Measurements from ENCODE around the gene SLC44A2.
A peak's percentile ranks its signal among the peaks of the same experiment; 100 is the strongest.

Gene SLC44A2

GRCh38 chr19:10602330-10603083 is 22.8 kb upstream of the SLC44A2 start:
- TF ChIP-seq POLR2A (IDR thresholded peaks at IDR 0.05; ENCODE audit: low read length) = peak; percentile 67
- TF ChIP-seq GATA1 (IDR thresholded peaks at IDR 0.05; ENCODE audit: low read depth, low read length) = no peak
- peak; percentile 87 to 92 for DNase-seq

- TF ChIP-seq POLR2A (IDR thresholded peaks at IDR 0.05; ENCODE audit: low read length) (peak; percentile 61), GATA1 (IDR thresholded peaks at IDR 0.05; ENCODE audit: low read depth, low read length) (no peak)
Measured at GRCh38 chr19:10603084-10603872, 22.1 kb upstream of the SLC44A2 start.

GRCh38 chr19:10603873-10604459 is 21.4 kb upstream of the SLC44A2 start:
- peak in 1 of 2 experiments; percentile 43 for DNase-seq
- no peak for TF ChIP-seq POLR2A (IDR thresholded peaks at IDR 0.05; ENCODE audit: low read length)
- TF ChIP-seq GATA1 (IDR thresholded peaks at IDR 0.05; ENCODE audit: low read depth, low read length) = no peak

More at GRCh38 chr19:10603084-10603872, 22.1 kb upstream of the SLC44A2 start:
- peak; percentile 62 to 66 for DNase-seq

GRCh38 chr19:10604460-10604980 is 20.8 kb upstream of the SLC44A2 start:
- DNase-seq = no peak
- TF ChIP-seq POLR2A (IDR thresholded peaks at IDR 0.05; ENCODE audit: low read length) (no peak), GATA1 (IDR thresholded peaks at IDR 0.05; ENCODE audit: low read depth, low read length) (no peak)

GRCh38 chr19:10611907-10612306 is 13.4 kb upstream of the SLC44A2 start:
- DNase-seq = no peak
- TF ChIP-seq GATA1 (IDR thresholded peaks at IDR 0.05; ENCODE audit: low read depth, low read length) = no peak
- no peak for TF ChIP-seq POLR2A (IDR thresholded peaks at IDR 0.05; ENCODE audit: low read length)

GRCh38 chr19:10612499-10613119 is 12.7 kb upstream of the SLC44A2 start:
- no peak for DNase-seq
- TF ChIP-seq GATA1 (IDR thresholded peaks at IDR 0.05; ENCODE audit: low read depth, low read length) (no peak), POLR2A (IDR thresholded peaks at IDR 0.05; ENCODE audit: low read length) (peak; percentile 67)

- no peak for DNase-seq
- no peak for TF ChIP-seq GATA1 (IDR thresholded peaks at IDR 0.05; ENCODE audit: low read depth, low read length)
- TF ChIP-seq POLR2A (IDR thresholded peaks at IDR 0.05; ENCODE audit: low read length) = no peak
Measured at GRCh38 chr19:10615429-10616023, 9.8 kb upstream of the SLC44A2 start.

- no peak for DNase-seq
- TF ChIP-seq POLR2A (IDR thresholded peaks at IDR 0.05; ENCODE audit: low read length) = peak; percentile 33
- TF ChIP-seq GATA1 (IDR thresholded peaks at IDR 0.05; ENCODE audit: low read depth, low read length) = no peak
Measured at GRCh38 chr19:10617409-10618121, 7.8 kb upstream of the SLC44A2 start.

- no peak for DNase-seq
- TF ChIP-seq GATA1 (IDR thresholded peaks at IDR 0.05; ENCODE audit: low read depth, low read length) = no peak
Measured at GRCh38 chr19:10618846-10619245, 6.5 kb upstream of the SLC44A2 start.

GRCh38 chr19:10620786-10621185 is 4.6 kb upstream of the SLC44A2 start:
- no peak for DNase-seq
- no peak for TF ChIP-seq POLR2A (IDR thresholded peaks at IDR 0.05; ENCODE audit: low read length)
- no peak for TF ChIP-seq GATA1 (IDR thresholded peaks at IDR 0.05; ENCODE audit: low read depth, low read length)

- TF ChIP-seq POLR2A (IDR thresholded peaks at IDR 0.05; ENCODE audit: low read length) (no peak), GATA1 (IDR thresholded peaks at IDR 0.05; ENCODE audit: low read depth, low read length) (no peak)
- no peak for DNase-seq
Measured at GRCh38 chr19:10621966-10622365, 3.4 kb upstream of the SLC44A2 start.

GRCh38 chr19:10624585-10624984 is 768 bp upstream of the SLC44A2 start:
- no peak for DNase-seq
- no peak for TF ChIP-seq POLR2A (IDR thresholded peaks at IDR 0.05; ENCODE audit: low read length)
- TF ChIP-seq GATA1 (IDR thresholded peaks at IDR 0.05; ENCODE audit: low read depth, low read length) = no peak

GRCh38 chr19:10625762-10626138 is 397 bp downstream of the SLC44A2 start:
- no peak for DNase-seq
- TF ChIP-seq POLR2A (IDR thresholded peaks at IDR 0.05; ENCODE audit: low read length) (no peak), GATA1 (IDR thresholded peaks at IDR 0.05; ENCODE audit: low read depth, low read length) (no peak)

All from erythroblast (primary cell).